ENCODE data around the gene TMEM45A.
A peak's percentile ranks its signal among the peaks of the same experiment; 100 is the strongest.
"Not testable (repeated sequence)": the region's sequence is repeated elsewhere in the genome, so short reads cannot be mapped to it uniquely, and the experiment has no call there.

Gene TMEM45A

GRCh38 chr3:100578646-100579045 lies 86.2 kb downstream of the TMEM45A start:
- DNase-seq, result no peak

GRCh38 chr3:100580147-100580546 lies 87.7 kb downstream of the TMEM45A start:
- DNase-seq, result no peak

DNA sequence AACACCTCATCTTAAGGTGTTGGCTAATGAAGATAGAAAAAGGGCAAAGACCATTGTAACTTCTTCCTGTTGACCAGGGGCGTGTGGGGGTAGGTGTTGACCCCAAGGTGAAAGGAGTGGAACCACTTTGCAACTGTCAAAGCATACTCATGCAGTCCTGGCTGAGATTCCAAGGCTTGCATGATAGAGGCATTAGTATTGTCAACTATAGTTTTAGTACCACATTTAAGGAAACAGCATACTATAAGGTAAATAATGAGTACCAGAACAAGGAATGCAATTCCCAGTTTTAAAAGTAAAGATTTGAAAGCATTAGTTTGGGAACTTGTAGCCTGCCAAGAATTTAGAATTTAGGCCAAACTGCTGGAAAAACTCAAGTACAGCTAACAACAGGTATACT lies 89.2 kb downstream of the TMEM45A start:
- no peak for DNase-seq

GRCh38 chr3:100582157-100582556 lies 89.7 kb downstream of the TMEM45A start:
- not testable (repeated sequence) for DNase-seq

DNA sequence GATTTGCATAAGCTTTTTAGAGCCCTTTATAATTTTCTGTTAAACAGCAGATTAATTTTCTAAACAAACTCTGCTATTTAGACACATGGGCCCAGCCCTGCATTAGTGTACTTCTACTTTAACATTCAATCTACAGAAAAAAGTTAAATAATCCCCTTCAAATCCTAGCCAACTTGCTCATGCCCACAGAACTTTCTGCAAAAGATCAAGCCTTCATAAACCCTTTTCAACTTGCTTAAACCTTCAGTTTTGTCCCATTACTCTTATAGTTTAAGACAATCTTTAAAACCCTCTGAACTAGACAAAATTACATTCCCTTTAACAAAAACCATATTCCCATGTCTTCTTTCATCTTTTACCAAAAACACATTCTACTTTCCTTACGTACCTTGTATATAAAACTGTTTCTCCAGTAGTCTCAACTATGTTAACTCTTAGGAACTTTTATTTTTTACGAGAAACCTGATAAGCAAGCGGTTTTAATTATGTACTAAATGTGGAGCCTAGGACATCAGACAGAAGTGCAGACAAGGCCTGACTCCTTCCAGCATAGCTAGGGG lies 91.8 kb downstream of the TMEM45A start:
- no peak for DNase-seq

GRCh38 chr3:100586832-100587231 lies 94.4 kb downstream of the TMEM45A start:
- DNase-seq, result no peak

- no peak for DNase-seq
Observed at GRCh38 chr3:100588251-100588650, 95.8 kb downstream of the TMEM45A start.

DNA sequence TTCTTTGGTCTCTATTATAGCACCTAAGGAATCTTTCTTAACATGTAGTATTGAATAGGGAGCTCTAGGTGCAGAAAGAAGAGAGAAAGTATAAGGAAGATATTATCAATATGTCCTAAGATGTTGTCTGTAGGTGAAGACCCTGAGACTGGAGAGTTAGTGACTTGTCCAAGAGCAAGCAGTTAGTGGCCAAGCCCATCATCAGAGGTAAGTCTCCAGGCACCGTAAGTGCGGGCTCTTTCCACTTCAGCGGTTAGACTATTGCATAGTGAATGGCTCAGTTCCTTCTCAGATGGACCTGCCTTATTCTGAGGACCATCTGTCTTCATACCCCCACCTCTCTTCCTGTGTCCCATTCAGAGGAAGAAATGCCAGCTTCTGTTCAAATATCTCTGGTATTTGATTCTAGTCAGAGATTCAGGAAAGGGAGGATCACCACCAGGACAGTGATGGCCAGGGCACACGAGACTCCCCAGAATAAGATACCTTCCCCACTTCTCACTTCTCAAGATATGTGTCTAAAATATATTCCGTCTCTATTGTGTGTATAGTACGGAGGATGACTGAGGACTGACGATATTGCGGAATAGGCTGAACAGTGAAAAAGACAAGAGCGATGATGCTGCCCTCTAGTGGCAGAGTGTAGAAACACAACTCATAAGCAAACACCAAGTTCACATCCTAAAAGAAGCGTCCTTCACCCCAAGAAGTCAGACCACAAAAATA lies 97.9 kb downstream of the TMEM45A start:
- peak; percentile 48 to 59 for DNase-seq

- DNase-seq, result no peak
Observed at GRCh38 chr3:100590840-100591147, 98.4 kb downstream of the TMEM45A start.

DNA sequence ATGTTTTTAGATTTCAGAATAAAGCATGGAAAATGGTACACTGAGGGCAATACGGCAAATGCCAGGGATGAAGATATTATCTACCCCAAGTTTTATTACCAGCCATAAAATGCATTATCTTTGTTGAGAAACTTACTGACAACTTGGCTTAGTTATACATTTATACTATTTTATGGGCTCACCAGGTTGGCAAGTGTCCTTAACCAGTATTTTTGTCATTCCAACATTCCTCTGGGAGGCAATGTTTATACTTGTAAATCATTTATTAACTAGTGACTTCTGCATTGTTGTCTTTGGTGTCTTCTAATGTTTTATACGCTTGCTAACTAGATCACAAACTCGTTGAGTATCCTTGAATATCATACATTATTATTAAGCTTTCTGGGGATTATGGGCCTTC lies 99.0 kb downstream of the TMEM45A start:
- no peak for DNase-seq

DNA sequence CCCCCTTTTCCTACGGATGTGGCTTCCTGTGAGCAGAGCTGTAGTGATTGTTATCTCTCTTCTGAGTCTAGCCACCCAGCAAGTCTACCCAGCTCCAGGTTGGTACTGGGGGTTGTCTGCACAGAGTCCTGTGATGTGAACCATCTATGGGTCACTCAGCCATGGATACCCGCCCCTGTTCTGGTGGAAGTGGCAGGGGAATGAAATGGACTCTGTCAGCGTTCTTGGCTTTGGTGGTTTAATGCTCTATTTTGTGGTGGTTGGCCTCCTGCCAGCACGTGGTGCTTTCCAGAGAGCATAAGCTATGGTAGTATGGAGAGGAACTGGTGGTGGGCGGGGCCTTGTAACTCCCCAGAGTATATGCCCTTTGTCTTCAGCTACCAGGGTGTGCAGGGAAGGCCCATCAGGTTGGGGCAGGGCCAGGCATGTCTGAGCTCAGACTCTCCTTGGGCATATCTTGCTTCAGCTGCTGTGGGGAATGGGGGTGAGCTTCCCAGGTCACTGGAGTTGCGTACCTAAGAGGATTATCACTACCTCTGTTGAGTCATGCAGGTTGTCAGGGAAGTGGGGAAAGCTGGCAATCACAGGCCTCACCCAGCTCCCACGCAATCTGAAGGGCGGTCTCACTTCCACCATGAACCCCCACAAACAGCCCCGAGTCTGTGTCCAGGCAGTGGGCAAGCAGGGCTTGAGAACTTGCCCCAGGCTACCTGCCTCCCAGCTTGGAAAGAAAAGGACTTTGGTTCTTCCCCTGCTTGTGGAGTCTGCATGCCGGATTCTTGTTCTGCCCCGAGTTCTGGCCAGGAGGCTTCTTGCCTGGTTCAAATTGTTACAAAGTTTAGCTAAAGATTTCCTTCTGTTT lies 108.0 kb downstream of the TMEM45A start:
- peak in 1 of 2 experiments; percentile 16 for DNase-seq

DNA sequence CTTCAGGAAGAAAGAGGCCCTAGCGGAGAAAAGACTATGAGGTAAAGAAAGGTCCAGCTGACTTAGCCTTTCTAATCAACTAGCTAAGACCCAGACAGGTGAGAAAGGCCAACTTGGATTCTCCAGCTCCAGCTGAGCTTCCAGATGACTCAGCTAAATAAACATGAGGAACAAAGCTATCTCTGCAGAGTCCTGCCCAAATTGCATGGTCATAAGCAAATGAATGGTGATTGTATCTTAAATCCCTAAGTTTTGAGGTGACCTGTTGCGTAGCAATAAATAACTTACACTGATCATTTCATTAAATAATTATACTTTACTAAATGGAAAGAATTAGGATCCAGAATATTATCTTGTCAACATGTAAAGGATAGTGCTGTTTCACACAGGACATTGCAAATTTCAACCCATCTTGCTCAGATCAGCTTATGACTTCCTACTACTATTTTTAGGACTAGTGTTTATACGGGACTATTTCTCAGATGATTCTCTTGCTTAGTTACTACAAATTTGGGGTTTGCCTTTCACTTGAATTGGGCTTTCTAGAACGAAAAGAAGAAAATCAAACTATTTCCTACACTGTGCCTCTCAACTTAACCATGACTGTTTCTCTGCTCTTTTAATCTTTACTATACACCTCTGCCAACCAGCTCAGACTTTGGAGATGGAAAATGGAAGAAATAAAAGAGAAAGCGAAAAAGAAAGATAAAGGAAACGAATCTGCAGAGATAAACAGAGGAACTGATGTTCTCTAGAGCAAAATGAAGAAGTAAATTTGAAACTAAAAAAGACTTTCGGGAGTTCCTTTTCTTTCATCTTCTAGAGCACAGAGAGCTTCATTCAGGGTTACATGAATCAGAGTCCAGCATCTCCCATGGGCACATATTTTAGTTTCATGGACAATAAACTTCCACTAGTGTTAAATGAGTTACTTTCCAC lies 110.4 kb downstream of the TMEM45A start:
- DNase-seq, result no peak

- no peak for DNase-seq
Observed at GRCh38 chr3:100603469-100603868, 111.0 kb downstream of the TMEM45A start.

DNA sequence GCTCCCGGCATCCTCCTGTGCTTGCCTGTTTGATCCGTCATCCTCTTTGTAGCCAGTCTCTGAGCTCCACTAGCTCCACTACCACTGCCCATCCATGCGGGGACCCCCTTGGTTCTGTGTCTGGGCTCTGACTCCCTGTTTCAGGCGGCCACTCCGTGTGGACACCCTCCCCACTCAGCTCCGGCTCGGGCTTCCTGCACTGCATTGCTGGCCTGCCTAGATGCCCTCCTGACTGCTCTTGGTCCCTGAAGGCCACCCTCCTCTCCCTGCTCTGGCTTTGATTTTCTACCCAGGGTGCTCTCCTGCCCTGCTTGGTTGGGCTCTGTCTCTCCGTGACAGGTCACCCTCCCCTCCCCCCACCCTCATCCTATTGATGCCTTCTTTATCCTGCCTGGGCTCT lies 112.9 kb downstream of the TMEM45A start:
- no peak for DNase-seq

- no peak for DNase-seq
Observed at GRCh38 chr3:100606894-100607512, 114.6 kb downstream of the TMEM45A start.

DNA sequence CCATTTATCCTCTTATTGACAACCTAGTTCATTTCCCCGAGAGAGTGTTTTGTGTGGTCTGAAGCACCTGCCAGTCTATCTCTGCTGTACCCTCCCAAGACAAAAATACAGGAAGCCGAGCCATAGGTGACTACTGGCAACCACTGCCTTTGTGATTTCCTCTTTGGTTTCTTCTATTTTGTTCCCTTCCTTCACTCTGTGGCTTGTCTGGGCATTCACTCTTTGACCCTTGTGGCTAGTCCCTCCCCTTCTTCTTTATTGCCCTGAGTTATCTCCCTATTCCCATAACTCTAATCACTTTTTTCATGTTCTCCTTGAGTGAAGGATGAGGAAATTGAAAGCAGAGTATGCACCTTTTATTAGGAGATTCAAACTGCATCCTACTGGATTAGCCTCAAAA lies 116.9 kb downstream of the TMEM45A start, which contains the start of gene ADGRG7:
Gene ADGRG7 (plus strand): TSS at position 297 of the 400 bp plus-strand sequence. CDS start 256 bp downstream, outside the sequence.
- no peak for DNase-seq

GRCh38 chr3:100609963-100610362 lies 117.5 kb downstream of the TMEM45A start:
- DNase-seq, result no peak

GRCh38 chr3:100611221-100611620 lies 118.8 kb downstream of the TMEM45A start:
- DNase-seq, result no peak

DNA sequence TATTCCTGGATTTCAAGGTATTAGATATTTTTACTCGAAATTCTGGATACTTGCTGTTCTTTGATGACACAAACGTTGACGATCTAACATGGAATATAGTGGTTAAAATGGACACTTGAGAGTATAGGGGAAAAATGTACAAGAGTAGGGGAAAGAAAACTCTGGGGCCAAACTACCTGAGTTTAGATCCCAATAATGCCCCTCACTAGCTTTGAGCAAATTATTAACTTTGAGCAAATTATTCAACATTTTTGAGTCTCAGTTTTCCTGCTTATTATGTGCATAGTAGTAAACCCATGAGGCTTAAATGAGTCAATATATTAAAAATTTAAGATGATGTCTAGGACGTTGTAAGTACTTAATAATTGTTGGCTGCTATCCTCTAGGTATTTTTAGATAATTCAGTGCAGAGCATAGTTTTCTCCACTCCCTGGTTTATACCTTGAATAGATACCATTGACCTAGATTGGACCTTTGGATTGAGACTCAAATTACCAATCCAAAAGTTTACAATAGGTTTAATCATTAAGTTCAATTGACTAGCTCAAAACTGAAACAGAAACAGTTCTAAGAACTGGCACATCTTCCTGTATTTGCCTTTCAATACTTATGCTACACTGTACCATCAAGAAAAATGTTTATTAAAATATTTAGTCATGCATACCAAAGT lies 121.4 kb downstream of the TMEM45A start:
- DNase-seq, result no peak

- no peak for DNase-seq
Observed at GRCh38 chr3:100614941-100615340, 122.5 kb downstream of the TMEM45A start.

- DNase-seq, result no peak
Observed at GRCh38 chr3:100615684-100616083, 123.3 kb downstream of the TMEM45A start.

- DNase-seq, result no peak
Observed at GRCh38 chr3:100621251-100621650, 128.8 kb downstream of the TMEM45A start.

Data from activated CD4-positive, alpha-beta T cell treated with anti-CD3 and anti-CD28 coated beads, Interleukin-2, amount 50 U/mL, for 48 hours (primary cell).